HepG2 (cell line): ENCODE data around the gene GPS1. TPM values are rescaled to one million over a fixed set of nuclear protein-coding genes. Genes with fewer than 3 reads are reported as not detected.

Experiments
- AGO1 ChIP-seq: fragments of 200-400 bp; formaldehyde crosslinking; IDR thresholded peaks from 2 replicates; pipeline ENCODE4 v1.6.1; 2017; ENCODE audit warnings: mild to moderate bottlenecking, low read depth, low read length, moderate library complexity; ENCODE audit not compliant: poor library complexity, severe bottlenecking
- ASH2L ChIP-seq: fragments of 300-600, 200-600 bp; sonication (generic); IDR thresholded peaks from 2 replicates; pipeline ENCODE4 v1.7.0; 2017; ENCODE audit warnings: low read depth, mild to moderate bottlenecking, moderate library complexity, mixed read lengths, low read length; ENCODE audit not compliant: insufficient read length
- CREM ChIP-seq, 2 experiments: sonication (generic) in 1 of 2; formaldehyde crosslinking in 1 of 2; IDR thresholded peaks; 2 replicates each; pipeline versions ENCODE4 v1.4.0 to v1.6.1; 2016 to 2020; ENCODE audit warnings: antibody characterized with exemption in 1 of 2, mild to moderate bottlenecking in 1 of 2, missing genetic modification reagents in 1 of 2
- DMTF1 ChIP-seq: sonication (generic); formaldehyde crosslinking; IDR thresholded peaks from 2 replicates; pipeline ENCODE4 v1.4.0; 2020; ENCODE audit warnings: mild to moderate bottlenecking, missing genetic modification reagents
- FOXP4 ChIP-seq: sonication (generic); formaldehyde crosslinking; IDR thresholded peaks from 2 replicates; pipeline ENCODE4 v1.4.0; 2020; ENCODE audit warnings: missing genetic modification reagents
- HNF1A ChIP-seq, 2 experiments: sonication (generic) in 1 of 2; formaldehyde crosslinking in 1 of 2; IDR thresholded peaks; 2 replicates each; pipeline versions ENCODE4 v1.4.0 to v1.6.1; 2016 to 2020; ENCODE audit warnings: borderline replicate concordance in 1 of 2, low read depth in 1 of 2, mild to moderate bottlenecking in 1 of 2, missing genetic modification reagents in 1 of 2
- SP4 ChIP-seq: sonication (generic); formaldehyde crosslinking; IDR thresholded peaks from 2 replicates; pipeline ENCODE4 v1.8.1; 2023; ENCODE audit warnings: mild to moderate bottlenecking, missing genetic modification reagents
- TFDP1 ChIP-seq: IDR thresholded peaks from 2 replicates; pipeline ENCODE4 v1.6.1; 2016; ENCODE audit warnings: missing compliant biosample characterization, missing genetic modification reagents, borderline replicate concordance
- U2AF2 ChIP-seq: fragments of 200-400 bp; formaldehyde crosslinking; IDR thresholded peaks from 2 replicates; pipeline ENCODE4 v1.6.1; 2017; ENCODE audit warnings: low read depth, mild to moderate bottlenecking, low read length
- UBTF ChIP-seq: sonication (generic); formaldehyde crosslinking; IDR thresholded peaks from 2 replicates; pipeline ENCODE4 v1.4.0; 2020; ENCODE audit warnings: mild to moderate bottlenecking, missing genetic modification reagents
- XRCC5 ChIP-seq: fragments of 200-400 bp; formaldehyde crosslinking; optimal IDR thresholded peaks from 2 replicates; pipeline ENCODE3; 2017; ENCODE audit warnings: mild to moderate bottlenecking, low read length
- ZFX ChIP-seq: sonication (generic); formaldehyde crosslinking; IDR thresholded peaks from 2 replicates; pipeline ENCODE4 v1.4.0; 2020; ENCODE audit warnings: mild to moderate bottlenecking, low read depth, missing genetic modification reagents, moderate library complexity
- ZNF740 ChIP-seq: sonication (generic); formaldehyde crosslinking; IDR thresholded peaks from 2 replicates; pipeline ENCODE4 v1.4.0; 2020; ENCODE audit warnings: missing genetic modification reagents
- polyA plus RNA-seq, 8 experiments: library from polyadenylated mRNA; depleted of rRNA in 3 of 8; stranded (reverse) in 7 of 8; unstranded in 1 of 8; fragments of >200 nt; fragmentation: Illumina TruSeq in 4 of 8; extraction: Trizol in 4 of 8; gene quantifications; 2 replicates each; pipeline versions ENCODE4 v1.2.1 to v1.2.3, GENCODE V29; 2011 to 2016; ENCODE audit warnings: low read depth in 4 of 8, missing spikeins in 1 of 8, mixed read lengths in 1 of 8; ENCODE audit not compliant: insufficient read depth in 1 of 8
- total RNA-seq, 5 experiments: library from RNA; depleted of rRNA; stranded (reverse); fragments of >200 nt; fragmentation: Illumina TruSeq; extraction: Trizol; gene quantifications; 2 replicates each; pipeline ENCODE4 v1.2.3, GENCODE V29; 2016; ENCODE audit warnings: low read depth in 1 of 5

The GPS1 gene
- total and polyA plus RNA-seq, 2 of the 13 experiments (the other 11 are each of a cell fraction or from before 2014, with no cell fraction given) = 124 to 128 TPM

GRCh38 chr17:82015311-82015971 is 36.3 kb upstream of the GPS1 start (continued):
- no peak for TF ChIP-seq DMTF1 (CRISPR knock-in tag)
- no peak for TF ChIP-seq SP4 (CRISPR knock-in tag)
- peak; percentile 90 for TF ChIP-seq CREM (IDR thresholded peaks at IDR 0.05)
- TF ChIP-seq CREM (CRISPR knock-in tag; IDR thresholded peaks at IDR 0.05) = no peak
- TF ChIP-seq U2AF2 = no peak
- peak; percentile 61 for TF ChIP-seq ASH2L
- TF ChIP-seq FOXP4 = peak; percentile 67
- TF ChIP-seq XRCC5 = peak; percentile 2
- peak; percentile 17; the same call in 1 of the 2 replicates for TF ChIP-seq TFDP1
- TF ChIP-seq ZNF740 = peak; percentile 19; the same call in 1 of the 2 replicates
- TF ChIP-seq ZFX = peak; percentile 68
- TF ChIP-seq UBTF (CRISPR knock-in tag) = peak; percentile 51; the same call in 1 of the 2 replicates
- TF ChIP-seq HNF1A (IDR thresholded peaks at IDR 0.05; ENCODE audit: low read depth) = peak; percentile 68
- no peak; the same call in 1 of the 2 replicates for TF ChIP-seq HNF1A (CRISPR knock-in tag; IDR thresholded peaks at IDR 0.05; ENCODE audit: borderline replicate concordance)
- peak; percentile 46 for TF ChIP-seq AGO1
